H1 (cell line): Measurements from ENCODE around the gene KCTD16. TPM values are rescaled to one million over a fixed set of nuclear protein-coding genes. Genes with fewer than 3 reads are reported as not detected.

Experiments
- CTCF ChIA-PET: fragments of 300-600 bp; sonication (Branson Sonifier 250); formaldehyde crosslinking; loops from one replicate; lab custom pipeline; 2021; ENCODE audit not compliant: partially characterized antibody; lab: Charles Lee
- POLR2A ChIA-PET: fragments of 300-600 bp; sonication (Branson Sonifier 250); formaldehyde crosslinking; loops from one replicate; lab custom pipeline; 2021; ENCODE audit warnings: inconsistent platforms; ENCODE audit not compliant: partially characterized antibody; lab: Charles Lee
- DNase-seq, 2 experiments: peaks; one replicate each; pipeline versions ENCODE4 v3.0.0 to v3.0.0-alpha.2; 2010 to 2022; ENCODE audit warnings: low spot score in 2 of 2, low read depth in 1 of 2, mixed read lengths in 1 of 2
- FAIRE-seq: peaks from 2 replicates; lab custom pipeline; 2011; peaks lifted over from hg19 to GRCh38; lab: Jason Lieb, UNC
- H2AFZ ChIP-seq: 2 replicates; pipeline ENCODE4 v1.8.1; 2012; ENCODE audit warnings: low read length, inconsistent platforms
- H2AK5ac ChIP-seq: 2 replicates; pipeline ENCODE4 v1.6.1; 2013; ENCODE audit warnings: low read depth, low read length
- H2BK120ac ChIP-seq: replicated peaks from 2 replicates; pipeline ENCODE3; 2013; ENCODE audit warnings: low read depth, low read length, inconsistent platforms
- H2BK12ac ChIP-seq: 2 replicates; pipeline ENCODE4 v1.6.1; 2013; ENCODE audit warnings: low read depth, low read length
- H2BK15ac ChIP-seq: 2 replicates; pipeline ENCODE4 v1.6.1; 2013; ENCODE audit warnings: low read length
- H2BK20ac ChIP-seq: 2 replicates; pipeline ENCODE4 v1.6.1; 2013; ENCODE audit warnings: low read length
- H2BK5ac ChIP-seq: 2 replicates; pipeline ENCODE4 v1.6.1; 2013; ENCODE audit warnings: low read depth, low read length
- H3K14ac ChIP-seq: 2 replicates; pipeline ENCODE4 v1.6.1; 2013; ENCODE audit warnings: inconsistent platforms; ENCODE audit not compliant: insufficient read length
- H3K18ac ChIP-seq: 2 replicates; pipeline ENCODE4 v1.6.1; 2013; ENCODE audit warnings: low read length; ENCODE audit errors: extremely low read depth
- H3K23ac ChIP-seq: 2 replicates; pipeline ENCODE4 v1.6.1; 2013; ENCODE audit warnings: inconsistent platforms; ENCODE audit not compliant: insufficient read length
- H3K23me2 ChIP-seq: 2 replicates; pipeline ENCODE4 v1.6.1; 2013; ENCODE audit warnings: low read depth, low read length
- H3K27ac ChIP-seq: 2 replicates; pipeline ENCODE4 v1.6.1; 2011; ENCODE audit warnings: low read depth, low read length, inconsistent platforms
- H3K27me3 ChIP-seq, 4 experiments: replicated peaks in 1 of 4; 1 replicate in 1 of 4; 2 replicates in 3 of 4; pipeline versions ENCODE4 v1.6.1 to v1.8.1; 2011 to 2013; ENCODE audit warnings: low read length in 3 of 4, mild to moderate bottlenecking in 3 of 4, inconsistent platforms in 2 of 4, mixed read lengths in 2 of 4, moderate library complexity in 1 of 4; ENCODE audit not compliant: control insufficient read depth in 3 of 4, insufficient read depth in 3 of 4; ENCODE audit errors: extremely low read depth in 1 of 4
- H3K36me3 ChIP-seq, 4 experiments: 2 replicates each; pipeline versions ENCODE4 v1.6.1 to v1.8.1; 2011 to 2013; ENCODE audit warnings: mild to moderate bottlenecking in 4 of 4, low read length in 3 of 4, moderate library complexity in 2 of 4, control low read depth in 1 of 4, inconsistent platforms in 1 of 4; ENCODE audit not compliant: insufficient read depth in 4 of 4, control insufficient read depth in 2 of 4
- H3K4ac ChIP-seq: replicated peaks from 2 replicates; pipeline ENCODE3; 2013; ENCODE audit warnings: low read length, low read depth, mixed read lengths, inconsistent platforms; ENCODE audit not compliant: insufficient read length
- H3K4me1 ChIP-seq, 4 experiments: replicated peaks in 1 of 4; 1 replicate in 1 of 4; 2 replicates in 3 of 4; pipeline versions ENCODE4 v1.6.1 to v1.8.1; 2011 to 2013; ENCODE audit warnings: low read length in 3 of 4, inconsistent platforms in 2 of 4, mixed read lengths in 1 of 4; ENCODE audit not compliant: insufficient read depth in 4 of 4, control insufficient read depth in 3 of 4
- H3K4me2 ChIP-seq, 2 experiments: 2 replicates each; pipeline versions ENCODE4 v1.6.1 to v1.8.1; 2011 to 2013; ENCODE audit warnings: low read depth in 2 of 2, low read length in 2 of 2, control low read depth in 1 of 2, inconsistent platforms in 1 of 2, mild to moderate bottlenecking in 1 of 2; ENCODE audit not compliant: insufficient read depth in 1 of 2
- H3K4me3 ChIP-seq, 4 experiments: fragments of 200-600, 300-600 bp in 1 of 4; sonication (generic), shearing (Covaris generic), sonication (Bioruptor Twin) in 1 of 4; 2 replicates each; pipeline versions ENCODE4 v1.5.1 to v1.8.1; 2011 to 2016; ENCODE audit warnings: low read length in 4 of 4, low read depth in 3 of 4, control low read depth in 2 of 4, inconsistent platforms in 2 of 4, mild to moderate bottlenecking in 2 of 4, mixed read lengths in 1 of 4, moderate library complexity in 1 of 4; ENCODE audit not compliant: insufficient read depth in 2 of 4; ENCODE audit errors: extremely low read depth in 1 of 4
- H3K56ac ChIP-seq: replicated peaks from 2 replicates; pipeline ENCODE3; 2013; ENCODE audit warnings: low read depth, mild to moderate bottlenecking, mixed read lengths, low read length, inconsistent platforms; ENCODE audit not compliant: insufficient read length
- H3K79me1 ChIP-seq: 2 replicates; pipeline ENCODE4 v1.6.1; 2013; ENCODE audit warnings: low read depth, low read length, control low read depth
- H3K79me2 ChIP-seq, 2 experiments: 2 replicates each; pipeline versions ENCODE4 v1.6.1 to v1.8.1; 2012 to 2013; ENCODE audit warnings: low read length in 2 of 2, mild to moderate bottlenecking in 2 of 2, inconsistent platforms in 1 of 2; ENCODE audit not compliant: insufficient read depth in 2 of 2, control insufficient read depth in 1 of 2
- H3K9ac ChIP-seq, 4 experiments: replicated peaks in 1 of 4; 1 replicate in 1 of 4; 2 replicates in 3 of 4; pipeline versions ENCODE4 v1.6.1 to v1.8.1; 2011 to 2013; ENCODE audit warnings: low read depth in 3 of 4, low read length in 3 of 4, control low read depth in 2 of 4, mild to moderate bottlenecking in 2 of 4, moderate library complexity in 2 of 4, inconsistent platforms in 1 of 4; ENCODE audit errors: extremely low read depth in 1 of 4
- H3K9me3 ChIP-seq, 2 experiments: 2 replicates each; pipeline versions ENCODE4 v1.6.1 to v1.8.1; 2012 to 2013; ENCODE audit warnings: mild to moderate bottlenecking in 2 of 2, moderate library complexity in 2 of 2, control low read depth in 1 of 2, inconsistent platforms in 1 of 2, low read depth in 1 of 2, low read length in 1 of 2, mixed read lengths in 1 of 2; ENCODE audit not compliant: insufficient read depth in 2 of 2
- H4K20me1 ChIP-seq, 2 experiments: replicated peaks in 1 of 2; 2 replicates each; pipeline versions ENCODE3 to v1.8.1; 2011 to 2013; ENCODE audit warnings: inconsistent platforms in 2 of 2, low read length in 2 of 2, mild to moderate bottlenecking in 1 of 2; ENCODE audit not compliant: insufficient read depth in 2 of 2, control insufficient read depth in 1 of 2
- H4K5ac ChIP-seq: 2 replicates; pipeline ENCODE4 v1.6.1; 2013; ENCODE audit warnings: low read length, low read depth, mixed read lengths, inconsistent platforms; ENCODE audit not compliant: insufficient read length
- H4K8ac ChIP-seq: 2 replicates; pipeline ENCODE4 v1.8.0; 2013; ENCODE audit warnings: mild to moderate bottlenecking, moderate library complexity, low read length, inconsistent platforms; ENCODE audit not compliant: insufficient read depth; ENCODE audit errors: extremely low read depth
- H4K91ac ChIP-seq: replicated peaks from 2 replicates; pipeline ENCODE3; 2013; ENCODE audit warnings: low read length, mixed read lengths, inconsistent platforms; ENCODE audit not compliant: insufficient read length
- CBX8 ChIP-seq: fragments of 300-800, 300-1000 bp; sonication (generic); IDR thresholded peaks from 2 replicates; pipeline ENCODE4 v1.7.1; 2016; ENCODE audit warnings: low read depth, low read length, borderline replicate concordance
- CHD1 ChIP-seq: IDR thresholded peaks from 2 replicates; pipeline ENCODE4 v1.6.1; 2012; ENCODE audit warnings: low read depth, low read length, improper control_type of control experiment
- CREB1 ChIP-seq: IDR thresholded peaks from 2 replicates; pipeline ENCODE4 v1.6.1; 2012; ENCODE audit warnings: inconsistent platforms
- KDM1A ChIP-seq: fragments of 200-600, 300-600 bp; sonication (generic); IDR thresholded peaks from 2 replicates; pipeline ENCODE4 v1.7.1; 2016; ENCODE audit warnings: mild to moderate bottlenecking, low read length, borderline replicate concordance
- POLR2AphosphoS5 ChIP-seq: IDR thresholded peaks from 2 replicates; pipeline ENCODE4 v1.6.1; 2011; ENCODE audit warnings: low read depth, low read length
- RBBP5 ChIP-seq: IDR thresholded peaks from 2 replicates; pipeline ENCODE4 v1.7.1; 2012; ENCODE audit warnings: low read depth, mild to moderate bottlenecking, inconsistent platforms, low read length, moderate library complexity, borderline replicate concordance
- RXRA ChIP-seq: IDR thresholded peaks from 2 replicates; pipeline ENCODE4 v1.6.1; 2011; ENCODE audit warnings: low read depth, mild to moderate bottlenecking, low read length, moderate library complexity; ENCODE audit not compliant: insufficient read depth
- SIN3A ChIP-seq, 2 experiments: IDR thresholded peaks in 1 of 2; conservative IDR thresholded peaks in 1 of 2; 2 replicates each; pipeline ENCODE4 v1.6.1; 2011 to 2012; ENCODE audit warnings: low read length in 2 of 2, improper control_type of control experiment in 1 of 2, low read depth in 1 of 2, mild to moderate bottlenecking in 1 of 2
- SIRT6 ChIP-seq: IDR thresholded peaks from one replicate; pipeline ENCODE4 v1.7.1; 2012; ENCODE audit warnings: low read length, inconsistent platforms
- SP2 ChIP-seq: IDR thresholded peaks from 2 replicates; pipeline ENCODE4 v1.6.1; 2012; ENCODE audit warnings: mild to moderate bottlenecking, low read length, inconsistent platforms
- TAF7 ChIP-seq: optimal IDR thresholded peaks from 2 replicates; pipeline ENCODE3; 2011; ENCODE audit warnings: low read depth, mild to moderate bottlenecking, inconsistent platforms, low read length, moderate library complexity, borderline replicate concordance
- WGBS, 2 experiments: shearing (Covaris generic) in 1 of 2; methylation state at CpG; one replicate each; pipeline versions ENCODE4 v1.1.6 to v1.1.7; 2013 to 2015; ENCODE audit warnings: low lambda C conversion rate in 2 of 2, mixed read lengths in 2 of 2, inconsistent platforms in 1 of 2, low coverage in 1 of 2, missing lambda C conversion rate in 1 of 2; ENCODE audit not compliant: insufficient replicate concordance in 2 of 2, insufficient coverage in 1 of 2, insufficient read length in 1 of 2; ENCODE audit errors: extremely low coverage in 1 of 2, missing lambda C conversion rate in 1 of 2; 5-methylcytosine and 5-hydroxymethylcytosine counted together
- polyA plus RNA-seq, 7 experiments: library from polyadenylated mRNA; depleted of rRNA in 3 of 7; stranded (reverse) in 5 of 7; unstranded in 2 of 7; fragments of >200 nt in 5 of 7; fragments of 200-250 nt in 2 of 7; gene quantifications; 1 replicate in 5 of 7; 2 replicates in 1 of 7; 4 replicates in 1 of 7; pipeline versions ENCODE4 v1.2.1 to v1.2.3, GENCODE V29; 2011 to 2013; ENCODE audit warnings: missing spikeins in 2 of 7, mixed read lengths in 2 of 7
- total RNA-seq: library from RNA; stranded (reverse); fragmentation: NEBNext Ultra II Directional; extraction: Animal tissue kit (Norgen Biotek cat#: 25700); gene quantifications from 2 replicates; pipeline ENCODE4 v1.2.1, GENCODE V29; 2021

KCTD16 gene
- total and polyA plus RNA-seq, 2 of the 8 experiments (the other 6 are each of a cell fraction or from before 2014, with no cell fraction given): 0.03 to 0.24 TPM

- Histone ChIP-seq H2BK12ac (no peak overlapping the region), H2AFZ (no peak overlapping the region), H3K79me2 (no peaks in the 10 kb centered on the region), H3K79me1 (no peaks in the 10 kb centered on the region), H3K4ac (no peak overlapping the region), H2BK20ac (no peak overlapping the region), H2BK5ac (no peak overlapping the region), H3K36me3 (no peaks in the 10 kb centered on the region), H3K23ac (no peak overlapping the region), H4K5ac (no peak overlapping the region), H3K27me3 (no peaks in the 10 kb centered on the region), H3K9me3 (no peaks in the 10 kb centered on the region), H2BK15ac (no peak overlapping the region), H3K27ac (no peak overlapping the region), H3K4me2 (no peak overlapping the region), H3K18ac (no peak overlapping the region), H4K20me1 (no peaks in the 10 kb centered on the region), H3K56ac (no peak overlapping the region), H3K4me3 (no peak overlapping the region), H3K23me2 (no peaks in the 10 kb centered on the region), H3K9ac (no peak overlapping the region), H4K91ac (no peak overlapping the region), H2BK120ac (no peak overlapping the region), H3K14ac (no peak overlapping the region), H3K4me1 (peaks cover 0 to 5% (median 1%) of the 10 kb centered on the region in 4 experiments; a peak in 2 of 7 replicates), H2AK5ac (no peak overlapping the region), H4K8ac (no peak overlapping the region)
- POLR2A ChIA-PET: no interaction called here
- CTCF ChIA-PET: no interaction called here
- DNase-seq (no peak), FAIRE-seq (no peak)
- WGBS, 2 experiments: 64% methylated on average over 1 of the region's 1 CpG; no CpG with 5 or more reads in 1 of the 2 experiments
- TF ChIP-seq SP2 (no peak), CBX8 (no peak), KDM1A (no peak), RBBP5 (no peak), RXRA (no peak), CREB1 (no peak), CHD1 (no peak), SIRT6 (no peak), SIN3A (conservative IDR thresholded peaks at IDR 0.05 in 1 of 2, IDR thresholded peaks at IDR 0.05 in 1 of 2; ENCODE audit: low read depth in 1 of 2, low read length in 2 of 2) (no peak), POLR2AphosphoS5 (no peak), TAF7 (no peak)
These were observed 352.0 kb downstream of the KCTD16 start for GRCh38 chr5:144522698-144523097.
